ENCODE measurements around the gene ZNF415. TPM values are rescaled to one million over a fixed set of nuclear protein-coding genes. Genes with fewer than 3 reads are reported as not detected.

ZNF415 gene
- total RNA-seq, 4 donors from 2014 or later, result 9.1 to 18.1 (median 13.4) TPM

- H3K27me3 ChIP-seq, result no peaks in the 10 kb centered on the region
- TF ChIP-seq POLR2A (IDR thresholded peaks at IDR 0.05; ENCODE audit: low read depth) (no peak), POLR2AphosphoS5 (IDR thresholded peaks at IDR 0.05) (no peak), CTCF (IDR thresholded peaks at IDR 0.05) (no peak), EP300 (IDR thresholded peaks at IDR 0.05) (no peak)
- peaks cover 11 to 23% (median 15%) of the 10 kb centered on the region in 4 donors for H3K36me3 ChIP-seq
- no peak overlapping the region for H3K4me3 ChIP-seq
- DNase-seq (ENCODE audit: extremely low spot score), result no peak
- 94% methylated on average over 3 of the region's 3 CpGs for WGBS
- H3K27ac ChIP-seq (replicated peaks in 1 of 4), result no peak overlapping the region
- H3K9me3 ChIP-seq, result peaks cover 0 to 51% (median 45%) of the 10 kb centered on the region in 4 donors
- intact Hi-C loops (cut with DNase I), result no loop called here
- H3K4me1 ChIP-seq, result no peaks in the 10 kb centered on the region
Measured at GRCh38 chr19:53165691-53166091, 33.0 kb upstream of the ZNF415 start.

GRCh38 chr19:53161123-53161522 lies 28.4 kb upstream of the ZNF415 start:
- WGBS, result 89% methylated on average over 3 of the region's 3 CpGs
- intact Hi-C loops (cut with DNase I), result no loop called here
- Histone ChIP-seq H3K36me3 (peaks cover 11 to 16% (median 12%) of the 10 kb centered on the region in 4 donors), H3K4me1 (peaks cover 0 to 27% (median 20%) of the 10 kb centered on the region in 4 donors), H3K27ac (replicated peaks in 1 of 4) (no peak overlapping the region), H3K4me3 (no peak overlapping the region), H3K9me3 (peaks cover 0 to 36% (median 31%) of the 10 kb centered on the region in 4 donors), H3K27me3 (no peaks in the 10 kb centered on the region)
- TF ChIP-seq CTCF (IDR thresholded peaks at IDR 0.05) (no peak), POLR2AphosphoS5 (IDR thresholded peaks at IDR 0.05) (no peak), POLR2A (IDR thresholded peaks at IDR 0.05; ENCODE audit: low read depth) (no peak), EP300 (IDR thresholded peaks at IDR 0.05) (no peak)
- DNase-seq (ENCODE audit: extremely low spot score), result no peak

GRCh38 chr19:53160350-53160749 lies 27.6 kb upstream of the ZNF415 start:
- Histone ChIP-seq H3K4me1 (peaks cover 0 to 27% (median 20%) of the 10 kb centered on the region in 4 donors), H3K27me3 (no peaks in the 10 kb centered on the region), H3K4me3 (no peak overlapping the region), H3K36me3 (peaks cover 3 to 11% (median 5%) of the 10 kb centered on the region in 4 donors), H3K9me3 (peaks cover 0 to 28% (median 23%) of the 10 kb centered on the region in 4 donors), H3K27ac (replicated peaks in 1 of 4) (no peak overlapping the region)
- WGBS, result 88% methylated on average over 3 of the region's 3 CpGs
- intact Hi-C loops (cut with DNase I), result no loop called here
- no peak for DNase-seq (ENCODE audit: extremely low spot score)
- TF ChIP-seq EP300 (IDR thresholded peaks at IDR 0.05), result no peak
- TF ChIP-seq POLR2A (IDR thresholded peaks at IDR 0.05; ENCODE audit: low read depth), result no peak
- no peak for TF ChIP-seq CTCF (IDR thresholded peaks at IDR 0.05)
- TF ChIP-seq POLR2AphosphoS5 (IDR thresholded peaks at IDR 0.05), result no peak

- TF ChIP-seq CTCF (IDR thresholded peaks at IDR 0.05) (no peak), EP300 (IDR thresholded peaks at IDR 0.05) (no peak), POLR2AphosphoS5 (IDR thresholded peaks at IDR 0.05) (no peak), POLR2A (IDR thresholded peaks at IDR 0.05; ENCODE audit: low read depth) (no peak)
- peaks cover 0 to 7% (median 5%) of the 10 kb centered on the region in 4 donors for H3K9me3 ChIP-seq
- no peaks in the 10 kb centered on the region for H3K27me3 ChIP-seq
- peaks cover 0 to 24% (median 5%) of the 10 kb centered on the region in 4 donors for H3K36me3 ChIP-seq
- intact Hi-C loops (cut with DNase I), result loop anchor here (5.0 kb wide), 1 partner anchor 51 kb away; no protein-coding TSS in a partner anchor
- H3K27ac ChIP-seq (replicated peaks in 1 of 4), result peak overlapping the region; percentile 76 to 84 (median 84)
- peaks cover 0 to 27% (median 20%) of the 10 kb centered on the region in 4 donors for H3K4me1 ChIP-seq
- peak overlapping the region; percentile 57 to 79 (median 76) for H3K4me3 ChIP-seq
- under 1% methylated on average over 38 of the region's 41 CpGs for WGBS
- no peak for DNase-seq (ENCODE audit: extremely low spot score)
Measured at GRCh38 chr19:53158119-53158656, 25.5 kb upstream of the ZNF415 start.

Data from esophagus muscularis mucosa (tissue), 4 donors.